Vagina (tissue), 2 donors: Measurements from ENCODE around the gene OARD1.

Experiments used
- CTCF ChIP-seq, 3 experiments: fragments of 450-650 bp in 2 of 3; fragments of 200-600 bp in 1 of 3; sonication (generic) in 1 of 3; IDR thresholded peaks; one replicate each; pipeline ENCODE4 v1.5.1; 2017 to 2019; ENCODE audit warnings: antibody characterized with exemption in 3 of 3, mild to moderate bottlenecking in 2 of 3, moderate library complexity in 2 of 3
- POLR2AphosphoS5 ChIP-seq, 2 donors: sonication (generic); formaldehyde crosslinking; IDR thresholded peaks; one replicate each; pipeline ENCODE4 v1.9.0; 2017; ENCODE audit warnings: antibody characterized with exemption in 2 of 2, mild to moderate bottlenecking in 2 of 2, low read depth in 1 of 2; ENCODE audit not compliant: insufficient read depth in 1 of 2

GRCh38 chr6:41047306-41047705 lies 24.9 kb downstream of the OARD1 start:
- no peak for TF ChIP-seq POLR2AphosphoS5 (IDR thresholded peaks at IDR 0.05; ENCODE audit: insufficient read depth in 1 of 2, low read depth in 1 of 2)
- no peak for TF ChIP-seq CTCF (IDR thresholded peaks at IDR 0.05)
